ENCODE results near the gene TEX53.

TEX53 gene

GRCh38 chr9:114657705-114658104 lies at the start of gene TEX53:
TSS of gene TEX53 (minus strand) at chr9:114657805. CDS start at chr9:114657774, 31 bp downstream.
- DNase-seq = no peak

GRCh38 chr9:114706711-114707110 lies 49.1 kb upstream of the TEX53 start:
- DNase-seq = no peak

GRCh38 chr9:114701988-114702387 lies 44.4 kb upstream of the TEX53 start:
- DNase-seq = no peak

GRCh38 chr9:114697951-114698351 lies 40.3 kb upstream of the TEX53 start:
- no peak for DNase-seq

GRCh38 chr9:114696814-114697544 lies 39.4 kb upstream of the TEX53 start:
- no peak for DNase-seq

- DNase-seq = no peak
Measured at GRCh38 chr9:114695948-114696347, 38.3 kb upstream of the TEX53 start.

- DNase-seq = no peak
Measured at GRCh38 chr9:114694719-114695269, 37.2 kb upstream of the TEX53 start.

- DNase-seq = no peak
Measured at GRCh38 chr9:114694146-114694545, 36.5 kb upstream of the TEX53 start.

- no peak for DNase-seq
Measured at GRCh38 chr9:114693248-114693855, 35.7 kb upstream of the TEX53 start.

GRCh38 chr9:114691956-114692295 lies 34.3 kb upstream of the TEX53 start:
- no peak for DNase-seq

GRCh38 chr9:114691046-114691955 lies 33.7 kb upstream of the TEX53 start:
- no peak for DNase-seq

- DNase-seq = no peak
Measured at GRCh38 chr9:114690308-114690707, 32.7 kb upstream of the TEX53 start.

GRCh38 chr9:114689813-114690212 lies 32.2 kb upstream of the TEX53 start:
- DNase-seq = no peak

- no peak for DNase-seq
Measured at GRCh38 chr9:114688909-114689610, 31.5 kb upstream of the TEX53 start.

GRCh38 chr9:114688379-114688778 lies 30.8 kb upstream of the TEX53 start:
- DNase-seq = no peak

- no peak for DNase-seq
Measured at GRCh38 chr9:114687034-114687433, 29.4 kb upstream of the TEX53 start.

- DNase-seq = no peak
Measured at GRCh38 chr9:114685951-114686350, 28.3 kb upstream of the TEX53 start.

- no peak for DNase-seq
Measured at GRCh38 chr9:114684036-114684435, 26.4 kb upstream of the TEX53 start.

GRCh38 chr9:114682846-114683245 lies 25.2 kb upstream of the TEX53 start:
- DNase-seq = no peak

GRCh38 chr9:114681594-114682332 lies 24.2 kb upstream of the TEX53 start, which contains the start of gene TEX48:
TSS of gene TEX48 (minus strand) at chr9:114682192. CDS start at chr9:114671723, 10,469 bp downstream.
- DNase-seq = no peak

- DNase-seq = no peak
Measured at GRCh38 chr9:114680259-114681001, 22.8 kb upstream of the TEX53 start.

All from NCI-H2227 treated with DMSO at 0.1 percent for 48 hours (cell line).